Calu3 (cell line): Measurements from ENCODE around the gene NTM. TPM values are rescaled to one million over a fixed set of nuclear protein-coding genes. Genes with fewer than 3 reads are reported as not detected.

ENCODE experiments used
- BruUV-seq: library from RNA; stranded (reverse); fragments of 400-500 nt; replicated peaks from 2 replicates; lab custom pipeline; 2021; lab: Mats Ljungman, UMichigan
- CTCF ChIA-PET: fragments of 300-600 bp; sonication (Branson Sonifier 250); formaldehyde crosslinking; loops from one replicate; lab custom pipeline; 2022; ENCODE audit warnings: antibody characterized with exemption; lab: Charles Lee
- DNase-seq: peaks from one replicate; pipeline ENCODE4 v3.0.0; 2022
- H3K27ac Mint-ChIP-seq: one replicate; pipeline ENCODE4 v1.8.0; 2022; ENCODE audit warnings: mixed read lengths; ENCODE audit not compliant: unreplicated experiment
- H3K27me3 Mint-ChIP-seq: one replicate; pipeline ENCODE4 v1.8.0; 2022; ENCODE audit warnings: mixed read lengths; ENCODE audit not compliant: unreplicated experiment
- H3K36me3 Mint-ChIP-seq: one replicate; pipeline ENCODE4 v1.8.0; 2022; ENCODE audit warnings: mild to moderate bottlenecking, moderate library complexity, mixed read lengths; ENCODE audit not compliant: insufficient read depth, unreplicated experiment
- H3K4me1 Mint-ChIP-seq: one replicate; pipeline ENCODE4 v1.8.0; 2022; ENCODE audit warnings: mild to moderate bottlenecking, low read depth, mixed read lengths; ENCODE audit not compliant: unreplicated experiment
- H3K4me3 Mint-ChIP-seq: one replicate; pipeline ENCODE4 v1.8.0; 2022; ENCODE audit warnings: mild to moderate bottlenecking, low read depth, moderate library complexity, mixed read lengths; ENCODE audit not compliant: unreplicated experiment
- H3K9me3 Mint-ChIP-seq: one replicate; pipeline ENCODE4 v1.8.0; 2022; ENCODE audit warnings: low read depth, mixed read lengths; ENCODE audit not compliant: unreplicated experiment
- CTCF ChIP-seq: fragments of 200-600 bp; IDR thresholded peaks from one replicate; pipeline ENCODE4 v1.8.0; 2022; ENCODE audit warnings: antibody characterized with exemption; ENCODE audit not compliant: unreplicated experiment
- intact Hi-C: fragments of 100-400 bp; cut with micrococcal nuclease; formaldehyde crosslinking; loops from one replicate; pipeline ENCODE4 v1.10.0; 2022; ENCODE audit not compliant: unreplicated experiment
- total RNA-seq: library from RNA; stranded (reverse); gene quantifications from 2 replicates; pipeline ENCODE4 v1.2.3, GENCODE V29; 2022

NTM gene
- total RNA-seq, 1 experiment from 2014 or later = not detected

DNA sequence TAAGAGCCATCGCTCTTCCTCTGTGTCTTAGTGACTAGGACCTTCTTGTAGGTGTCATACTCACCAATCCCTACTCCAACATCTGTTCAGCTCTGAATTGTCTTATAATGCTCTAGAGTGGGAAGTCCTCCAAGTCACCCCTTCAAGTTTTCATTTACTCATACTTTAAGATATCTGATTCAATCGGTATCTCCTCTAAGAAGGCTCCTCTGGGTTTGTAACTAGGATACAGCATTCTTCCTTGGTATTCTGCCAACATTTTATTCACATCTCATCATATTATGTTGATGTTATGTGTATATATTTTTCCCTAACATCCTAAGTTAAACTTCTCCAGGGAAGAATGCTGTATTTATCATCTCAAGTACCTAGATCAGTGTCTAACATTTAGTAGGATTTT, 662.1 kb downstream of the NTM start:
- TF ChIP-seq CTCF = no peak
- H3K27me3 Mint-ChIP-seq = no peaks in the 10 kb centered on the region
- H3K9me3 Mint-ChIP-seq = peaks cover 6% of the 10 kb centered on the region
- CTCF ChIA-PET = no interaction called here
- H3K4me1 Mint-ChIP-seq = no peaks in the 10 kb centered on the region
- no peak overlapping the region for H3K27ac Mint-ChIP-seq
- DNase-seq = no peak
- BruUV-seq = no TSS peak
- intact Hi-C loops = no loop called here
- no peak overlapping the region for H3K4me3 Mint-ChIP-seq
- no peaks in the 10 kb centered on the region for H3K36me3 Mint-ChIP-seq

DNA sequence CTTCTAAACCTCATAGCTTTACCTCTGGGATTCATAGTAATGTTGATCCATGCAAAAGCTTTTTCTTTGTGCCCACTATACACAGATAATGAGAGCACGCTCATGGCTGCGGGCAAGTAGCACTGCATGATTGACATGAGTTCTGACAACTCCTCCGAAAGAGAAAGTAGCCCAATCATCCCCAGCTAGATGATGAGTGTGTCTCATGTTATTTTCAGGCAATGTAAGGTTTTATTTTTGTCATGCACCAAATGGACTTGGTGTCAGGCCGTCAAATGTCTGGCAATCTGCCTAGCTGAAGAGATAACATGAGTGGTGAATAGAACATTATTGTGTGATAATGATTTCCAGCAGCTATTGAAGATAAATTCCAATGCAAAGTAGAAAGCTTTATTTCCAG, 662.6 kb downstream of the NTM start:
- Mint-ChIP-seq H3K27ac (no peak overlapping the region), H3K4me1 (no peaks in the 10 kb centered on the region), H3K9me3 (peaks cover 6% of the 10 kb centered on the region), H3K27me3 (no peaks in the 10 kb centered on the region), H3K4me3 (no peak overlapping the region), H3K36me3 (no peaks in the 10 kb centered on the region)
- no TSS peak for BruUV-seq
- DNase-seq = no peak
- intact Hi-C loops = no loop called here
- TF ChIP-seq CTCF = no peak
- CTCF ChIA-PET = no interaction called here

DNA sequence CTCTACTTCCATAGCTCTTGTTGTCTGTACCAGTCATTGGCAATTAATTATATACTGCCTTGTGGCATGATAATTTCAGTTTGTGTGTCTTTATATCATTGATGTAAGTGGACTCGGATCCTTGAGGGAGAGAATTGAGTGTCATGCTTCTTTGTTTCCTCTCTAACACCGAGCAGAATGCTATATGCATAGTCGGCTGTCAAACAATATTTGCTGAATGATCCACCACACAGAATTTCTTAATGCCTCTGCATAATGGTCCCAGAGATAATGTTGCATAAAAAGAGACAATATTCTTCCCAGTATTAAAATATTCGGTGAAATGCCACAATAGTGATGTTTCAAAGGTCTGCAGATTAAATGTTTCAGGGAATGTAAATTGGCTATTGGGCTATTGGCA, 664.8 kb downstream of the NTM start:
- Mint-ChIP-seq H3K9me3 (peaks cover 8% of the 10 kb centered on the region), H3K27me3 (no peaks in the 10 kb centered on the region), H3K4me3 (no peak overlapping the region), H3K4me1 (no peaks in the 10 kb centered on the region), H3K36me3 (peaks cover 4% of the 10 kb centered on the region), H3K27ac (no peak overlapping the region)
- BruUV-seq = no TSS peak
- no peak for DNase-seq
- intact Hi-C loops = no loop called here
- CTCF ChIA-PET = no interaction called here
- no peak for TF ChIP-seq CTCF

DNA sequence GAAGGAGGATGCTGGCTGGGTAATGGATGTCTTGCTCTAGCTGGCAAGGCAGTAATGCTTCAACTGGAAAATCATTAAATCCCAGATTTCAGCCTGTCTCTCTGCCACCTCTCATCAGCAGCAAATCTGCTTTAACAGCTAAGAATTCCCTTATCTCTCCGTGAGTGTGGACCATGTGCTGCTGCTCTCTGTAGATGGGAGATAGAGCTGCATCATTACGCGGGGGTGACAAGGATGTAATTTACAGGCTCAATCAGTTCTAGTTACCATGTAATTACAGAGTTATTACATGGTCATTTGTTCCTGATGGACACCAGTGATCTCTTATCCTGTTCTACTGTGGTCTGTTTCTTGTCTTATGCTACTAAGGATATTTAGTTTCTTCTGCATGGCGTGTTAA, 665.4 kb downstream of the NTM start:
- H3K4me1 Mint-ChIP-seq = no peaks in the 10 kb centered on the region
- no peak overlapping the region for H3K4me3 Mint-ChIP-seq
- no TSS peak for BruUV-seq
- CTCF ChIA-PET = no interaction called here
- peaks cover 4% of the 10 kb centered on the region for H3K36me3 Mint-ChIP-seq
- H3K9me3 Mint-ChIP-seq = peaks cover 8% of the 10 kb centered on the region
- H3K27me3 Mint-ChIP-seq = no peaks in the 10 kb centered on the region
- H3K27ac Mint-ChIP-seq = no peak overlapping the region
- no peak for DNase-seq
- no peak for TF ChIP-seq CTCF
- intact Hi-C loops = no loop called here
